CD4-positive, alpha-beta T cell (primary cell): Measurements from ENCODE around the gene CTNNA2. TPM values are rescaled to one million over a fixed set of nuclear protein-coding genes. Genes with fewer than 3 reads are reported as not detected.

Experiments
- ATAC-seq: fragments of 200-7000 bp; cut with Tn5 transposase; one replicate; pipeline ENCODE4 v1.10.0; 2022; ENCODE audit warnings: mild to moderate bottlenecking; ENCODE audit not compliant: poor library complexity
- CTCF ChIA-PET: fragments of 350-600 bp; sonication (Branson Sonifier 250); formaldehyde crosslinking; loops from one replicate; lab custom pipeline; 2021; ENCODE audit warnings: antibody characterized with exemption, inconsistent platforms; lab: Charles Lee
- POLR2A ChIA-PET: fragments of 350-600 bp; sonication (Branson Sonifier 250); formaldehyde crosslinking; loops from one replicate; lab custom pipeline; 2021; ENCODE audit warnings: antibody characterized with exemption, inconsistent platforms; lab: Charles Lee
- DNase-seq, 14 experiments: peaks; one replicate each; pipeline ENCODE4 v3.0.0-alpha.2; 2013 to 2020; ENCODE audit warnings: mixed read lengths in 2 of 14
- H3K27ac ChIP-seq, 2 donors: one replicate each; pipeline versions ENCODE4 v1.5.1 to v1.7.0; 2013; ENCODE audit warnings: low read length in 2 of 2, low read depth in 1 of 2, mild to moderate bottlenecking in 1 of 2
- H3K27me3 ChIP-seq, 2 experiments: 1 replicate in 1 of 2; 2 replicates in 1 of 2; pipeline versions ENCODE4 v1.6.1 to v1.7.0; 2013; ENCODE audit warnings: low read length in 2 of 2, control low read depth in 1 of 2, mild to moderate bottlenecking in 1 of 2, moderate library complexity in 1 of 2; ENCODE audit not compliant: insufficient read depth in 2 of 2, control insufficient read depth in 1 of 2
- H3K36me3 ChIP-seq: one replicate; pipeline ENCODE4 v1.6.1; 2013; ENCODE audit warnings: low read length, control low read depth; ENCODE audit not compliant: insufficient read depth
- H3K4me1 ChIP-seq: one replicate; pipeline ENCODE4 v1.6.1; 2013; ENCODE audit warnings: low read length, control low read depth; ENCODE audit not compliant: insufficient read depth
- H3K4me3 ChIP-seq: one replicate; pipeline ENCODE4 v1.5.1; 2013; ENCODE audit warnings: mild to moderate bottlenecking, low read length, moderate library complexity
- H3K9me3 ChIP-seq, 2 experiments: 1 replicate in 1 of 2; 2 replicates in 1 of 2; pipeline versions ENCODE4 v1.6.1 to v1.7.0; 2013; ENCODE audit warnings: low read length in 2 of 2, mild to moderate bottlenecking in 2 of 2, control low read depth in 1 of 2, moderate library complexity in 1 of 2; ENCODE audit not compliant: control insufficient read depth in 1 of 2, insufficient read depth in 1 of 2
- H3K27ac Mint-ChIP-seq: one replicate; pipeline ENCODE4 v1.8.0; 2020; ENCODE audit warnings: mixed read lengths
- H3K27me3 Mint-ChIP-seq: one replicate; pipeline ENCODE4 v1.8.0; 2021; ENCODE audit warnings: mixed read lengths
- H3K36me3 Mint-ChIP-seq: one replicate; pipeline ENCODE4 v1.8.0; 2021; ENCODE audit warnings: low read depth, mixed read lengths
- H3K4me1 Mint-ChIP-seq: one replicate; pipeline ENCODE4 v1.8.0; 2021; ENCODE audit warnings: low read depth, mixed read lengths
- H3K4me3 Mint-ChIP-seq: one replicate; pipeline ENCODE4 v1.8.0; 2020; ENCODE audit warnings: mild to moderate bottlenecking, mixed read lengths
- H3K9me3 Mint-ChIP-seq: one replicate; pipeline ENCODE4 v1.8.0; 2020; ENCODE audit warnings: mixed read lengths
- CTCF ChIP-seq: fragments of 200-600 bp; IDR thresholded peaks from one replicate; pipeline ENCODE4 v1.8.0; 2022; ENCODE audit warnings: antibody characterized with exemption, mild to moderate bottlenecking
- intact Hi-C, 2 experiments: fragments of 100-400 bp; cut with DNase I in 1 of 2; cut with micrococcal nuclease in 1 of 2; formaldehyde crosslinking; loops; one replicate each; pipeline versions ENCODE4 v1.15.1 to v1.9.0; 2023 to 2025; cut with DNase I, micrococcal nuclease
- total RNA-seq, 174 experiments: library from RNA in 2 of 174; stranded (reverse) in 2 of 174; gene quantifications; one replicate each; pipeline ENCODE4 v1.2.3 and lab custom pipeline; 2021 to 2026

Gene CTNNA2
- total RNA-seq, 2 experiments from 2014 or later, result not detected

GRCh38 chr2:80288576-80288975, 775.7 kb downstream of the CTNNA2 start:
- no peaks in the 10 kb centered on the region for H3K36me3 ChIP-seq
- H3K27ac Mint-ChIP-seq, result no peak overlapping the region
- no peaks in the 10 kb centered on the region for H3K27me3 Mint-ChIP-seq

GRCh38 chr2:80291656-80292055, 778.8 kb downstream of the CTNNA2 start:
- no peaks in the 10 kb centered on the region for H3K27me3 ChIP-seq
- no peaks in the 10 kb centered on the region for H3K4me1 Mint-ChIP-seq
- no peak for ATAC-seq
- no peaks in the 10 kb centered on the region for H3K9me3 ChIP-seq
- peaks cover 9% of the 10 kb centered on the region for H3K27me3 Mint-ChIP-seq
- H3K4me1 ChIP-seq, result no peaks in the 10 kb centered on the region
- no peak overlapping the region for H3K27ac Mint-ChIP-seq
- POLR2A ChIA-PET, result no interaction called here
- H3K27ac ChIP-seq, result no peak overlapping the region
- H3K9me3 Mint-ChIP-seq, result peaks cover 10% of the 10 kb centered on the region
- no peaks in the 10 kb centered on the region for H3K36me3 ChIP-seq
- CTCF ChIA-PET, result no interaction called here
- H3K4me3 Mint-ChIP-seq, result no peak overlapping the region
- H3K36me3 Mint-ChIP-seq, result no peaks in the 10 kb centered on the region
- no peak overlapping the region for H3K4me3 ChIP-seq
- no peak for DNase-seq
- intact Hi-C loops, result no loop called here
- no peak for TF ChIP-seq CTCF

More at GRCh38 chr2:80288576-80288975, 775.7 kb downstream of the CTNNA2 start:
- Mint-ChIP-seq H3K36me3 (no peaks in the 10 kb centered on the region), H3K4me1 (no peaks in the 10 kb centered on the region), H3K9me3 (peaks cover 12% of the 10 kb centered on the region), H3K4me3 (no peak overlapping the region)
- Histone ChIP-seq H3K4me1 (no peaks in the 10 kb centered on the region), H3K27me3 (no peaks in the 10 kb centered on the region), H3K9me3 (no peaks in the 10 kb centered on the region), H3K4me3 (no peak overlapping the region), H3K27ac (no peak overlapping the region)
- DNase-seq, result no peak
- POLR2A ChIA-PET, result no interaction called here
- CTCF ChIA-PET, result no interaction called here
- intact Hi-C loops, result no loop called here
- TF ChIP-seq CTCF, result no peak
- no peak for ATAC-seq

DNA sequence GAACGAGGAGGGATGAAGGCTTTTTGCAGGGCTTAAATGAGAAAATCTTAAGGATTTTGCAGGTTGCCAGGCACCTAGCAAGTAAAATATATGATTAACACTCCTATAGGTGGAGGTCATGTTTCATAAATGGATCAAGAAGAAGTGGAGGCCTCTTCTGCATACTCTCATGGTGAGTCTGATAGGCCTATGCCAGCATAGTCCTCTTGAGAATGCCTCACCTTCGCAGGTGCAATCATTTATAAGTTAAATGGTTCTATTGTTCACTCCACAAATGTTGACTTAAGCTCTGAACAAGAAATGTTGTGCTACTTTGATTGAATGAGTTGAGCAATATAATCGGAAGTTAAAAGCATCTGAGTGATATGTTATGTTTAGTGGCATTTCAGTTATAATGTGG, 779.6 kb downstream of the CTNNA2 start:
- Mint-ChIP-seq H3K36me3 (no peaks in the 10 kb centered on the region), H3K4me1 (no peaks in the 10 kb centered on the region), H3K27ac (no peak overlapping the region), H3K4me3 (no peak overlapping the region), H3K9me3 (peaks cover 10% of the 10 kb centered on the region), H3K27me3 (peaks cover 9% of the 10 kb centered on the region)
- TF ChIP-seq CTCF, result no peak
- POLR2A ChIA-PET, result no interaction called here
- H3K36me3 ChIP-seq, result no peaks in the 10 kb centered on the region
- ATAC-seq (no peak), DNase-seq (no peak)
- intact Hi-C loops, result no loop called here
- CTCF ChIA-PET, result no interaction called here
- no peak overlapping the region for H3K27ac ChIP-seq
- H3K4me1 ChIP-seq, result no peaks in the 10 kb centered on the region
- no peaks in the 10 kb centered on the region for H3K27me3 ChIP-seq
- H3K9me3 ChIP-seq, result no peaks in the 10 kb centered on the region
- H3K4me3 ChIP-seq, result no peak overlapping the region
